ENCODE measurements around the gene OPCML.

DNA sequence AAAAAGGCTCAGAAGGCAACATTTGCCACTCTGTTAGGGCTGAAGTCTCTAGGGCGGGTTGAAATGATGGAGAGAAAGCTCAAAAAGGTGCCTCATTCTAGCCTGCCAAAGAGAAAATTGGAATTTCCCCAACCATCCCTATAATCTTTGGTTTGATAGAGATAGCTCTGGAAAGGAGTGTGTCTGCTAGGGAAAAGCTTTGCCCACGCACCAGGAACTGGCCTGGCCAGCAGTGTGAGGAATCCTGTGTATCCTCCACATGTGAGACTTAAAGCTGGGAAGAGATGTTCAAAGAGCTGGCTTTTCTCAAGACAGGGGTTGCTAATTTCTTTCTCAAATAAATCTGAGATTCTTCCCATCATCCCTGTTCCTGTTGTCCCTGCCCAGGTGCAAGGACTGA lies 193.7 kb downstream of the OPCML start:
- TF ChIP-seq, protein P1, sequence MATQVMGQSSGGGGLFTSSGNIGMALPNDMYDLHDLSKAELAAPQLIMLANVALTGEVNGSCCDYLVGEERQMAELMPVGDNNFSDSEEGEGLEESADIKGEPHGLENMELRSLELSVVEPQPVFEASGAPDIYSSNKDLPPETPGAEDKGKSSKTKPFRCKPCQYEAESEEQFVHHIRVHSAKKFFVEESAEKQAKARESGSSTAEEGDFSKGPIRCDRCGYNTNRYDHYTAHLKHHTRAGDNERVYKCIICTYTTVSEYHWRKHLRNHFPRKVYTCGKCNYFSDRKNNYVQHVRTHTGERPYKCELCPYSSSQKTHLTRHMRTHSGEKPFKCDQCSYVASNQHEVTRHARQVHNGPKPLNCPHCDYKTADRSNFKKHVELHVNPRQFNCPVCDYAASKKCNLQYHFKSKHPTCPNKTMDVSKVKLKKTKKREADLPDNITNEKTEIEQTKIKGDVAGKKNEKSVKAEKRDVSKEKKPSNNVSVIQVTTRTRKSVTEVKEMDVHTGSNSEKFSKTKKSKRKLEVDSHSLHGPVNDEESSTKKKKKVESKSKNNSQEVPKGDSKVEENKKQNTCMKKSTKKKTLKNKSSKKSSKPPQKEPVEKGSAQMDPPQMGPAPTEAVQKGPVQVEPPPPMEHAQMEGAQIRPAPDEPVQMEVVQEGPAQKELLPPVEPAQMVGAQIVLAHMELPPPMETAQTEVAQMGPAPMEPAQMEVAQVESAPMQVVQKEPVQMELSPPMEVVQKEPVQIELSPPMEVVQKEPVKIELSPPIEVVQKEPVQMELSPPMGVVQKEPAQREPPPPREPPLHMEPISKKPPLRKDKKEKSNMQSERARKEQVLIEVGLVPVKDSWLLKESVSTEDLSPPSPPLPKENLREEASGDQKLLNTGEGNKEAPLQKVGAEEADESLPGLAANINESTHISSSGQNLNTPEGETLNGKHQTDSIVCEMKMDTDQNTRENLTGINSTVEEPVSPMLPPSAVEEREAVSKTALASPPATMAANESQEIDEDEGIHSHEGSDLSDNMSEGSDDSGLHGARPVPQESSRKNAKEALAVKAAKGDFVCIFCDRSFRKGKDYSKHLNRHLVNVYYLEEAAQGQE (IDR thresholded peaks at IDR 0.05; ENCODE audit: insufficient read depth in 1 of 2, low read depth in 2 of 2, low read length in 1 of 2): no peak
- TF ChIP-seq, protein P2, sequence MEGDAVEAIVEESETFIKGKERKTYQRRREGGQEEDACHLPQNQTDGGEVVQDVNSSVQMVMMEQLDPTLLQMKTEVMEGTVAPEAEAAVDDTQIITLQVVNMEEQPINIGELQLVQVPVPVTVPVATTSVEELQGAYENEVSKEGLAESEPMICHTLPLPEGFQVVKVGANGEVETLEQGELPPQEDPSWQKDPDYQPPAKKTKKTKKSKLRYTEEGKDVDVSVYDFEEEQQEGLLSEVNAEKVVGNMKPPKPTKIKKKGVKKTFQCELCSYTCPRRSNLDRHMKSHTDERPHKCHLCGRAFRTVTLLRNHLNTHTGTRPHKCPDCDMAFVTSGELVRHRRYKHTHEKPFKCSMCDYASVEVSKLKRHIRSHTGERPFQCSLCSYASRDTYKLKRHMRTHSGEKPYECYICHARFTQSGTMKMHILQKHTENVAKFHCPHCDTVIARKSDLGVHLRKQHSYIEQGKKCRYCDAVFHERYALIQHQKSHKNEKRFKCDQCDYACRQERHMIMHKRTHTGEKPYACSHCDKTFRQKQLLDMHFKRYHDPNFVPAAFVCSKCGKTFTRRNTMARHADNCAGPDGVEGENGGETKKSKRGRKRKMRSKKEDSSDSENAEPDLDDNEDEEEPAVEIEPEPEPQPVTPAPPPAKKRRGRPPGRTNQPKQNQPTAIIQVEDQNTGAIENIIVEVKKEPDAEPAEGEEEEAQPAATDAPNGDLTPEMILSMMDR (IDR thresholded peaks at IDR 0.05): no peak
